GM18520 (cell line): ENCODE measurements around the gene CASP10.
"Not testable (repeated sequence)": the region's sequence is repeated elsewhere in the genome, so short reads cannot be mapped to it uniquely, and the experiment has no call there.

Source experiments
- ATAC-seq: cut with Tn5 transposase; IDR thresholded peaks from one replicate; pipeline ENCODE4 v1.9.1; 2021; ENCODE audit not compliant: unreplicated experiment

Gene CASP10

GRCh38 chr2:201154615-201155399 lies 28.1 kb upstream of the CASP10 start:
- ATAC-seq: no peak

DNA sequence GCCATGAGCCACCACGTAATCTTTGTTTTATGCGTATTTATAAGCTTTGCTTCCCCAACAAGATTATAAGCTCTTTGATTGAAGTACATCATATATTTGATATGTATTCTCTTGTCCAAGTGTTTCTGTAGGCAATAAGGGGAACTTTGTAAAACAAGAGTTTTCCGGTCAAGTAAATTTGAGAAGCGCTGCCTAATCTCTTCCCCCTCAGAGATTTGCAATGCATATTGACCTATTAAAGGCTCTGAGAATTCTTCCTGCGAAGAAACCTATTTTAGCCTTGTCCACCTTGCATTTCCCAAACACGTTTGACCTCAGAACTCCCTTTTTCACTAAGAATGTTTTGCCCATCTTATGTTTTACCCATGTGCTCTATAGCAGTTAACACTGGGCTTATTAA lies 26.9 kb upstream of the CASP10 start:
- no peak for ATAC-seq

DNA sequence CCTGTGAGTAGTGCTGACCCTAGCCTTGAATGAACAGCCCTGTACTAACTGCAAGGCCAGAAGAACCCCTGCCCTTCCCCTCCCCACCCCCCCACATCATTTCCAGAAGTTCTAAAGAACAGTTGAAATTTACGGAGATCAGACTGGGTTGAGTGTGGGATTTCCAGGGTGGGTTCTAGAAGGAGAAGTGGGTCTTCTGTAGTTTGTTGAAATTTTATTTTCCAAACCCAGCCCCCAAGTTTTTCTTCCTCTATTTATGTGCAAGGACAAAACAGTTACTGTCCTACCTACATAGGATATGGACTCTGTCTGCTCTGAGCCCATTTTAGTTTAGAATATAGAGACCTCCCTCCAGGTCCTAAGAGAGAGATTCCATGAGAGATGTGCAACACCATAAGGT lies 26.3 kb upstream of the CASP10 start:
- no peak for ATAC-seq

DNA sequence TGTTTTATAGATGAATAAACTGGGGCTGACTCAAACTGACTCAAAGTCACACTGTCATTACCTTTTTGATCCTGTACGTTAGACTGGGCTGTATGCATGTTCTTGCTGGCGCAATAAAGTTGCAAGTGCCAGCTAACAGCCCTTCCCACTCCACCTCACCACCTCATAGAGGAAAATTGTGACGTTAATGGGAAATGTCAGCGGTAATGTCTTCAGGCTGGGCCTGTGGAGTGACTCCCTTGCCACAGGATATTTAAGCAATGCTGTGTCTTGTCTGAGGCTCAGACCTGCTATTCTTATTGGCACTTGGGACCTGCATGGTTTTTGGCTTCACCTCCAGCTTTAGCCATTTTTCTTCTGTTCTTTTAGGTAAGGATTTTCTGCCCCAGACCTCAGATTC lies 25.2 kb upstream of the CASP10 start:
- ATAC-seq: no peak

- peak; percentile 78 for ATAC-seq
These were observed 24.6 kb upstream of the CASP10 start for GRCh38 chr2:201158111-201158929.

DNA sequence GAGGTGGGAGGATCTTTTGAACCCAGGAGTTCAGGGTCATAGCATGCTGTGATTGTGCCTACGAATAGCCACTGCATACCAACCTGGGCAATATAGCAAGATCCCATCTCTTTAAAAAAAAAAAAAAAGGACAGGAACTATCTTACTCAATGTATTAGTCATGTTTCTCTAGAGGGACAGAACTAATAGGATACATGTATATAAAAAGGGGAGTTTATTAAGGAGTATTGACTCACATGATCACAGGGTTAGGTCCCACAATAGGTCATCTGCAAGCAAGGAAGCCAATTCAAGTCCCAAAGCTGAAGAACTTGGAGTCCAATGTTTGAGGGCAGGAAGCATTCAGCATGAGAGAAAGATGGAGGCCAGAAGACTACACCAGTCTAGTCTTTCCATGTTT lies 18.8 kb upstream of the CASP10 start:
- no peak for ATAC-seq

GRCh38 chr2:201167546-201167945 lies 15.4 kb upstream of the CASP10 start:
- ATAC-seq: no peak

DNA sequence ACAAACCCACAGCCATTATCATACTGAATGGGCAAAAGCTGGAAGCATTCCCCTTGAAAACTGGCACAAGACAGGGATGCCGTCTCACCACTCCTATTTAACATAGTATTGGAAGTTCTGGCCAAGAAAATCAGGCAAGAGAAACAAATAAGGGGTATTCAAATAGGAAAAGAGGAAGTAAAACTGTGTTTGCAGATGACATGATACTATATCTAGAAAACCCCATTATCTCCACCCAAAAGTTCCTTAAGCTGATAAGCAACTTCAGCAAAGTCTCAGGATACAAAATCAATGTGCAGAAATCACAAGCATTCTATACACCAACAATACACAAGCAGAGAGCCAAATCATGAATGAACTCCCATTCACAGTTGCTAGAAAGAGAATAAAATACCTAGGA lies 14.4 kb upstream of the CASP10 start:
- not testable (repeated sequence) for ATAC-seq

- no peak for ATAC-seq
These were observed 11.6 kb upstream of the CASP10 start for GRCh38 chr2:201171259-201171814.

DNA sequence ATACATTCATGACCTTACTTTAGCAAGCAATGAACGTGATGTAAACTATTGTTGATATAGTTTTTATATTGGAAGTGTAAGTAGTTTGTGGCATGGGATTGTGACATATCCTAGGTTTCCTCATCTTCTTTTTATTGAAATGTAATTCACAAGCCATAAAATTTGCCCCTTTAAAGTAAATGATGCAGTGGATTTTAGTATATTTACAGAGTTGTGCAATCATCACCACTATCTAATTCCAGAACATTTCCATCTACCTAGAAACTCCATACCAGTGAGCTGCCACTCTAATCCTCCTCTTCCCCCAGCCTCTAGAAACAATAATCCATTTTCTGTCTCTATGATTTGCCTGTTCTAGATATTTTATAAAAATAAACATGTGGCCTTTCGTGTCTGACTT lies 10.7 kb upstream of the CASP10 start:
- no peak for ATAC-seq

DNA sequence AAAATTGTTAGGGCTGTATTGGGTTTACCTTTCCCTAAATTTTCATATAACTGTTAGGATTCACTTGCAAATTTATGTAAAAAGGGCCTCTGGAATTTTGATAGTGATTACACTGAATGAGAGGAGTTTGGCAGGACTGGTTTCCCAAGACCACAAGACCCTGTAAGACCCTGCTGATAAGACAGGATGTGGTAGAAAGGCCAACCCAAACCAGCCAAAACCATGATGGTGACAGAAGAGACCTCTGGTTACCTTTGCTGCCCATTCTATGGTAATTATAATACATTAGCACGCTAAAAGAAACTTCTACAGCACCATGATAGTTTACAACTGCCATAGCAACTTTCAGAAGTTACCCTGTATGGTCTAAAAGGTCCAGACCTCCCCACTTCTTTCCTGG lies 8.3 kb upstream of the CASP10 start:
- ATAC-seq: no peak

DNA sequence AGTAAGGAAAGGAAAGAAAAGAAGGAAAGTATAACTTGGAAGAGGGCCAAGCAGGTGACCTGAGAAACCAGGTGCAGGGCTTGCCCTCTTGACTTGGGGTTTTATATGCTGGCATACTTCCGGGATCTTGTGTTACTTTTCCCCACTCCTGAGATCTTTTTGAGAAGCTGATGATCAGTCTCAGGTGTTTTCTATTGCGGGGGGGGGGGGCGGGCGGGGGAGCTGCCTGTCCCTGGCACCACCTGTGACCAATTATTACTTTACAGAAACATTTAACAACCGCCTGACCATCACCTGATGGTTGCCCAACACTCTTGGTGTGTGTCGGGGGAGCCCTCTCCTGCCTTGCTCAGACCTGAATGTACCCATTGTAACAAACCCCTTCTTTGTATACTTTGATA lies 6.9 kb upstream of the CASP10 start:
- ATAC-seq: no peak

DNA sequence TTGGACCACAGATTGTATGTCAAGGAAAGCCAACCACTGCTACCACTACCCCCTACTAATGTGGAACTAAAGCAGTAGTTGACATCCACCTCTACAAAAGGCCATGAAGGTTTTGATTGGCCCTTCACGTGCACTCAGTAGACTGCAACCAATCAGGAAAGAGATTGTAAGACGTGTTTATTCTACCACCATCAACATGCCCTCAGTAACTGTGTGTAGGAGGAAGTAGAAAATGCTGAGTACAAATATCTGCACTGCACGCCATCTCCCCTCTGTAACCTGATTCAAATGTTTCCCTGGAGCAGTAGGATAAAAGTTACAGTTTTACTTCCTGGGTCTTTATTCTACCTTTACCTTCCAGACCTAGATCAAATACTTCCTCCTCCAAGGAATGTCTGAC lies 2.9 kb upstream of the CASP10 start:
- no peak for ATAC-seq

DNA sequence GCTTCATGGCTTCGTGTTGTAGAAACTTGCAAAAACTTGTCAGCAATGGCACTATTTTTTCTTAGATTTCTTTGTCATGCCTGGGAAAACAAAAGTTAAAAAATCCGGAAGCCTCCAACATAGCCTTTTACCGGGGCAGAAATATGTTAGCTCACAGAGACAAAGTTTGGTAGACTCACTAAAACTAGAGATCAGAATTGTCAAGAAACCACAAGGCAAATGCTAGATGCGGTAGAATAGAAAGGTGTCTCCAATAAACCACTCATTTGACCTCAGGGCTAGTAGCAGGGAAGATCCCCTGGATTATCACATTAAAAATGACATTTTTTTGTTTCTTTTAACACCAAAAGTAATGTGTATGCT lies 405 bp downstream of the CASP10 start:
- ATAC-seq: no peak

DNA sequence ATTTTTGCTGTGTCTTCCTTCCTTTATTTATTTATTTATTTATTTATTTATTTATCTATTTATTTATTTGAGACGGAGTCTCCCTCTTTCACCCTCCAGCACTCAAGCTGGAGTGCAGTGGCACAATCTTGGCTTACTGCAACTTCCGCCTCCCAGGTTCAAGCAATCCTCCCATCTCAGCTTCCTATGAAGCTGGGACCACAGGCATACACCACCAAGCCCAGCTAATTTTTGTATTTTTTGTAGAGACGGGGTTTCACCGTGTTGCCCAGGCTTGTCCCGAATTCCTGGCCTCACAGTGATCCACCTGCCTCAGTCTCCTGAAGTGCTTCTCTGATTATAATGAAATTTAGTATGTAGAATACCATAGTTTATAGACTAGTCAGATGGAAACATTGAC lies 894 bp downstream of the CASP10 start:
- not testable (repeated sequence) for ATAC-seq

DNA sequence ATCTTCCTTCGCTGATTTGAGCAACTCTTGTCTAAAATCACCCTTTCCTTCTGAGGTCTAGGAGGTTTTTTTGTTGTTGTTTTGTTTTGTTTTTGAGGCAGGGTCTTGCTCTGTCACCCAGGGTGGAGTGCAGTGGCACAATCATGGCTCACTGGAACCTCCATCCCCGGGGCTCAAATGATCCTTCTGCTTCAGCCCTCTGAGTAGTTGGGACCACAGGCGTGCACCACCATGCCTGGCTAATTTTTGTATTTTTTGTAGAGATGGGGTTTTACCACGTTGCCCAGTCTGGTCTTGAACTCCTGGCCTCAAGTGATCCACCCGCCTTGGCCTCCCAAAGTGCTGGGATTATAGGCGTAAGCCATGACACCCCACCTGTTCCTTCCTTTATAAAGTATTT lies 1.3 kb downstream of the CASP10 start:
- ATAC-seq: not testable (repeated sequence)

DNA sequence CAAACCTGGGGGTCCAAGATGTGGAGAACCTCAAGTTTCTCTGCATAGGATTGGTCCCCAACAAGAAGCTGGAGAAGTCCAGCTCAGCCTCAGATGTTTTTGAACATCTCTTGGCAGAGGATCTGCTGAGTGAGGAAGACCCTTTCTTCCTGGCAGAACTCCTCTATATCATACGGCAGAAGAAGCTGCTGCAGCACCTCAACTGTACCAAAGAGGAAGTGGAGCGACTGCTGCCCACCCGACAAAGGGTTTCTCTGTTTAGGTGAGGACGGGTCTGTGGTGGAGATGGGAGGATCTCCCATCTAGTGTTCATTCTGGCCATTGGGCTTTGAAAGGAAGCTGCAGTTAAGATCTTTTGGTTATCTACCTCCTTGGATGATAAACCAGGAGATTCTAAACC lies 2.9 kb downstream of the CASP10 start:
- no peak for ATAC-seq

DNA sequence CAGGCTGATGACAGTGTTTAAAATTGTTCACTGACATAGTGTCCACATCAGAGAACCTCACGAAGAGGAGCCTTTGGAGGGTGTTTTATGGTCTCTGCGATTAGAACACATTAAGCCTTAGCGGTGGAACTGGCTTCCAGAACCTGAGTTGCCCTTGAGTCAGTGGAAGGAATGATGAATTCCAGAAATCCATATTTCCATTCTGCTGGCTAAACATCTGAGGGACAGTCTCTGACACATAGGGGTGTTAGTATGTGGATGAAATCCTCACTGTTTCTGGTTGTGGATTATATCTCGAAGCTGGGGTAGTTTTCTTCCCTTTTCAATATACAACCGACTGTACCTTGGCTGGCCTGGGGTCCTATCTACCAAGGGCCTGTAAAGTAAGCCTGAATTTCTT lies 4.0 kb downstream of the CASP10 start:
- ATAC-seq: no peak

DNA sequence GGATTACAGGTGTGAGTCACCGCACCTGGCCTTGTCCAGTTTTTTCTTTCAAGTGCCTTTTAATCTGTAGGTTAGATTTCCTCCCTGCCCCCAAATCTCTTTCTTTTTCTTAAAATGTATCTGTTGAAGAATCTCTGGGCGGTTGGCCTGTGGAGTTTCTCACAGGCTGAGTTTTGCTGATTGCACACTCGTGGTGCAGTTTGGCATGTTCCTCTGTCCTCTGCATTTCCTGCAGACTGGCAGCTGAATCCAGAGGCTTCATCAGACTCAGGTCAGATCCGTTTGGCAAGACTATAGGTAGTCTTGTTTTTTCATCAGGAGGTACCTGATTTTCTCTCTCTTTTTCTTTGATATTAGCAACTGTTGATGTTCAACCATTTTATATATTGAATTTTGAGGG lies 5.5 kb downstream of the CASP10 start:
- no peak for ATAC-seq

DNA sequence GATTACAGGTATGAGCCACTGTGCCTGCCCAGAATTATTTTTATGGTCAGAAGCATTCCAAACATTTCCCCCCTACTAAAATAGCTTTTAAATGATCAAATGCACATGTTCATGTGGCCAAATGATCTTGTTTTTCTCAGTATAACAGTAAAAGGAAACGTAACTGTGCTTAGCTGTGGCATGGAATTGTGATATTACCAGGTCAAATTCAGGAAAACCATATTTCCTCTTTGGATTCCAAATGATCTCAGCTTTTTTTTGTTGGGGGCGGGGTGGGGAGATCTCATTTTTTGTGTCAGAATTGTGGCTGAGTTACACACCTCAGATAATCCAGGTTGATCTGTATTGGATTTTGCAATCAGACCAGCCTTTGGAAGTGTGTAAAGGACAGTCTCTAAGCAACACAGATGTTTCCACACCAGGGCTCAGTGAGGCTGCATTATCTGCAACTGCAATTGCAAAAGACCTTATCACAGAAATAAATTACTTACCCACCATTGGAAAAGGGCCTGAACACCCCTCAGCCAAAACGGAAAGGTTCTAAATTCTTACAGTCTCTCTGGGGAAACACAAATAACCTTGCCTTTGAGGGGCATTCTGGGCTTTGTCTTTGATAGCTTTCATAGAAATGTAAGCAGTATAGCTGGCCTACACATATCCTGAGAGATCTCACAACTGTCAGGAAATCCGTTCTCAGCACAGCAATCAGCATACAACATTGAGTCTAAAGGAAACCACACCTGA lies 8.4 kb downstream of the CASP10 start:
- no peak for ATAC-seq

DNA sequence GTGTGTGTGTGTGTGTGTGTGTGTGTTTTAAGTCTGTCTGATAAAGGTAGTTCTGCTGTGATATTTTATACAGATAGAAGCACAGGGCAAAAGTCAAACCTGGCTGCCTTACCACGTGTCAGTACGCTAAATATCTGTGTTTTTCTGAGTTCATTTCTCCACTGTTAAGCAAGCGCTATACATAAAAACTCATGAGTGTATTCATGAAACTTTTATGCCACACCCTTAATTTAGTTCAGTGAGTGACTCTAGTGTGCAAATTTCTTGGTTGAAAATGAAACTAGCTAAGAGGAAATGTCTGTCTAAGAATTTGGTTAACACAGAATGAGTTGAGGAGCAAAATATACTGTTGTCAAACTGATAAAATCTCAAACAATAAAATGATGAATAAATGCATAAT lies 11.2 kb downstream of the CASP10 start:
- peak; percentile 97 for ATAC-seq

DNA sequence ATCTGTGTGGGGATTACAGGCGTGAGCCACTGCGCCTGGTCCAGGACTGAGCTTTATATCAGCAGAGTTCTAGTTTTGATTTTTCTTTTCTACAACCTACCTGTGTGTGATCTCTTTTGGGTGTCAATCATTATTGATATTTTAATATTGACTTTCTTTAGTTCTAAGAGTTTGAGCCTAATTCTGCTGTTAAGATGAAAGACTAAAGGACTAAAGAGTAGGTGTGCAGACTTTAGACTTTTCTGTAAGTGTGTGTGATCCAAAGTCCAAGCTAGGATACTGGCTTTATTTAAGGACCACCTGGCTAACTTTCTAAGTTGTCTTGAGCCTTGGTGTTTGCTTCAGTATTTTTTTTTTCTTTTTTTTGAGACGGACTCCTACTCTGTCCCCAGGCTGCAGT lies 12.4 kb downstream of the CASP10 start:
- no peak for ATAC-seq
